GM23248 (cell line): Measurements from ENCODE around the gene CENPU. TPM values are rescaled to one million over a fixed set of nuclear protein-coding genes. Genes with fewer than 3 reads are reported as not detected.

ENCODE experiments used
- DNase-seq: peaks from one replicate; pipeline ENCODE4 v3.0.0-alpha.2; 2015
- H2AFZ ChIP-seq: fragments of 200-600 bp; sonication (generic); 2 replicates; pipeline ENCODE4 v1.6.1; 2016; ENCODE audit warnings: antibody characterized with exemption
- H3F3A ChIP-seq: fragments of 200-600 bp; sonication (generic); 2 replicates; pipeline ENCODE4 v1.6.1; 2016; ENCODE audit warnings: mild to moderate bottlenecking, antibody characterized with exemption, mixed run types; ENCODE audit not compliant: insufficient read depth
- H3K27ac ChIP-seq: fragments of 200-600 bp; sonication (generic); 2 replicates; pipeline ENCODE4 v1.5.1; 2016; ENCODE audit warnings: mild to moderate bottlenecking
- H3K27me3 ChIP-seq: fragments of 200-600 bp; sonication (generic); replicated peaks from 2 replicates; pipeline ENCODE4 v1.6.1; 2016; ENCODE audit warnings: mild to moderate bottlenecking; ENCODE audit not compliant: insufficient read depth
- H3K36me3 ChIP-seq: fragments of 200-600 bp; sonication (generic); 2 replicates; pipeline ENCODE4 v1.6.1; 2016; ENCODE audit warnings: low read depth, mild to moderate bottlenecking
- H3K4me1 ChIP-seq: fragments of 200-600 bp; sonication (generic); 2 replicates; pipeline ENCODE4 v1.6.1; 2016; ENCODE audit warnings: mild to moderate bottlenecking; ENCODE audit not compliant: insufficient read depth
- H3K4me2 ChIP-seq: fragments of 200-600 bp; sonication (generic); one replicate; pipeline ENCODE4 v1.6.1; 2016; ENCODE audit warnings: mild to moderate bottlenecking; ENCODE audit not compliant: unreplicated experiment
- H3K4me3 ChIP-seq: fragments of 200-600 bp; sonication (generic); 2 replicates; pipeline ENCODE4 v1.5.1; 2016; ENCODE audit warnings: mild to moderate bottlenecking
- H3K79me2 ChIP-seq: fragments of 200-600 bp; sonication (generic); 2 replicates; pipeline ENCODE4 v1.6.1; 2016; ENCODE audit warnings: mild to moderate bottlenecking; ENCODE audit not compliant: insufficient read depth
- H3K9ac ChIP-seq: fragments of 200-600 bp; sonication (generic); 2 replicates; pipeline ENCODE4 v1.6.1; 2016; ENCODE audit warnings: mild to moderate bottlenecking
- H3K9me2 ChIP-seq: fragments of 200-600 bp; sonication (generic); 2 replicates; pipeline ENCODE4 v1.6.1; 2016; ENCODE audit warnings: mixed run types, mild to moderate bottlenecking, moderate library complexity; ENCODE audit not compliant: insufficient read depth
- H3K9me3 ChIP-seq: fragments of 200-600 bp; sonication (generic); one replicate; pipeline ENCODE4 v1.6.1; 2017; ENCODE audit warnings: low read depth
- H4K20me1 ChIP-seq: fragments of 200-600 bp; sonication (generic); 2 replicates; pipeline ENCODE4 v1.6.0; 2016; ENCODE audit not compliant: insufficient read depth
- EZH2 ChIP-seq: fragments of 200-600 bp; sonication (generic); IDR thresholded peaks from 2 replicates; pipeline ENCODE4 v1.6.1; 2018; ENCODE audit warnings: antibody characterized with exemption, mild to moderate bottlenecking; ENCODE audit not compliant: insufficient read depth, poor library complexity, severe bottlenecking
- EZH2phosphoT487 ChIP-seq: fragments of 200-600 bp; sonication (generic); IDR thresholded peaks from 2 replicates; pipeline ENCODE4 v1.6.1; 2018; ENCODE audit warnings: antibody characterized with exemption, moderate library complexity, mild to moderate bottlenecking, low read depth; ENCODE audit not compliant: insufficient read depth
- WGBS, 2 experiments: methylation state at CpG; one replicate each; pipeline ENCODE4 v1.1.6; 2015 to 2017; ENCODE audit warnings: low lambda C conversion rate in 2 of 2, low coverage in 1 of 2; ENCODE audit errors: missing lambda C conversion rate in 2 of 2; 5-methylcytosine and 5-hydroxymethylcytosine counted together
- in situ Hi-C: fragments of 300-500 bp; cut with MboI; formaldehyde crosslinking; loops from 2 replicates; pipeline ENCODE4 v1.15.0; 2020
- polyA plus RNA-seq: library from polyadenylated mRNA; unstranded; fragments of >200 nt; fragmentation: Nextera tagmentation; extraction: Ambion mirVana; gene quantifications from 2 replicates; pipeline ENCODE4 v1.2.1, GENCODE V29; 2016
- total RNA-seq: library from RNA; depleted of rRNA; stranded (reverse); fragments of >200 nt; shearing (Covaris generic); gene quantifications from 2 replicates; pipeline ENCODE4 v1.2.3, GENCODE V29; 2014

CENPU gene
- total and polyA plus RNA-seq, 2 experiments from 2014 or later, result 8.5 to 15.7 TPM

GRCh38 chr4:184695178-184695896, 38.6 kb downstream of the CENPU start:
- in situ Hi-C loops, result no loop called here
- no peak for TF ChIP-seq EZH2phosphoT487
- no peak for TF ChIP-seq EZH2
- no peak overlapping the region for H2AFZ ChIP-seq
- no peaks in the 10 kb centered on the region; the same call in 1 of the 2 replicates for H3K9me2 ChIP-seq
- no peak overlapping the region for H3K4me3 ChIP-seq
- no peak overlapping the region for H3K27ac ChIP-seq
- H3K9ac ChIP-seq, result no peak overlapping the region
- peaks cover 7% of the 10 kb centered on the region; the same call in 1 of the 2 replicates for H3K36me3 ChIP-seq
- H4K20me1 ChIP-seq, result no peaks in the 10 kb centered on the region
- H3K4me2 ChIP-seq, result no peak overlapping the region
- peaks cover 5% of the 10 kb centered on the region for H3K4me1 ChIP-seq
- no peaks in the 10 kb centered on the region; the same call in 1 of the 2 replicates for H3F3A ChIP-seq
- H3K9me3 ChIP-seq, result no peaks in the 10 kb centered on the region
- no peaks in the 10 kb centered on the region for H3K79me2 ChIP-seq
- H3K27me3 ChIP-seq, result no peaks in the 10 kb centered on the region
- no peak for DNase-seq
- 73 to 75% methylated on average over 3 of the region's 3 CpGs for WGBS, 2 experiments

- in situ Hi-C loops, result no loop called here
- H2AFZ ChIP-seq, result no peak overlapping the region
- no peak overlapping the region for H3K27ac ChIP-seq
- H4K20me1 ChIP-seq, result no peaks in the 10 kb centered on the region
- no peaks in the 10 kb centered on the region for H3K27me3 ChIP-seq
- no peaks in the 10 kb centered on the region; the same call in 1 of the 2 replicates for H3K9me2 ChIP-seq
- H3K9me3 ChIP-seq, result no peaks in the 10 kb centered on the region
- TF ChIP-seq EZH2phosphoT487 (no peak), EZH2 (no peak)
- no peak overlapping the region for H3K4me3 ChIP-seq
- DNase-seq, result no peak
- no peak overlapping the region for H3K9ac ChIP-seq
- no peak overlapping the region for H3K4me2 ChIP-seq
- H3K4me1 ChIP-seq, result no peaks in the 10 kb centered on the region
- peaks cover 7% of the 10 kb centered on the region; the same call in 1 of the 2 replicates for H3K36me3 ChIP-seq
- H3F3A ChIP-seq, result no peaks in the 10 kb centered on the region; the same call in 1 of the 2 replicates
- no peaks in the 10 kb centered on the region for H3K79me2 ChIP-seq
These were observed 39.4 kb downstream of the CENPU start for GRCh38 chr4:184694412-184694956.

- no peak for TF ChIP-seq EZH2
- TF ChIP-seq EZH2phosphoT487, result no peak
- in situ Hi-C loops, result no loop called here
- no peaks in the 10 kb centered on the region for H3K79me2 ChIP-seq
These were observed 40.8 kb downstream of the CENPU start for GRCh38 chr4:184693056-184693455.

GRCh38 chr4:184689681-184690080, 44.2 kb downstream of the CENPU start:
- DNase-seq, result no peak
- TF ChIP-seq EZH2, result no peak
- TF ChIP-seq EZH2phosphoT487, result no peak
- peaks cover 4% of the 10 kb centered on the region; the same call in 1 of the 2 replicates for H3K36me3 ChIP-seq
- peaks cover 17% of the 10 kb centered on the region for H3K4me1 ChIP-seq
- H3K79me2 ChIP-seq, result no peaks in the 10 kb centered on the region
- H3K9ac ChIP-seq, result no peak overlapping the region
- peaks cover 20% of the 10 kb centered on the region for H3F3A ChIP-seq
- no peak overlapping the region for H3K4me2 ChIP-seq
- in situ Hi-C loops, result no loop called here
- H3K27me3 ChIP-seq, result no peaks in the 10 kb centered on the region
- no peaks in the 10 kb centered on the region for H3K9me3 ChIP-seq
- H4K20me1 ChIP-seq, result no peaks in the 10 kb centered on the region
- 82 to 83% methylated on average over 5 of the region's 5 CpGs for WGBS, 2 experiments
- H2AFZ ChIP-seq, result no peak overlapping the region
- no peaks in the 10 kb centered on the region for H3K9me2 ChIP-seq
- no peak overlapping the region for H3K27ac ChIP-seq
- H3K4me3 ChIP-seq, result no peak overlapping the region

More at GRCh38 chr4:184693056-184693455, 40.8 kb downstream of the CENPU start:
- H3K9ac ChIP-seq, result no peak overlapping the region
- H3K27me3 ChIP-seq, result no peaks in the 10 kb centered on the region
- peaks cover 12% of the 10 kb centered on the region for H3K4me1 ChIP-seq
- H3K4me2 ChIP-seq, result no peak overlapping the region
- H3K4me3 ChIP-seq, result no peak overlapping the region
- H3K9me3 ChIP-seq, result no peaks in the 10 kb centered on the region
- H4K20me1 ChIP-seq, result no peaks in the 10 kb centered on the region
- WGBS, 2 experiments, result 93 to 95% methylated on average over 5 of the region's 5 CpGs
- peaks cover 7% of the 10 kb centered on the region; the same call in 1 of the 2 replicates for H3K36me3 ChIP-seq
- H2AFZ ChIP-seq, result no peak overlapping the region
- H3K9me2 ChIP-seq, result no peaks in the 10 kb centered on the region; the same call in 1 of the 2 replicates
- H3F3A ChIP-seq, result peaks cover 11% of the 10 kb centered on the region
- H3K27ac ChIP-seq, result no peak overlapping the region
- no peak for DNase-seq
